HG02588 (cell line): ENCODE results near the gene CCNY.

ENCODE experiments used
- ATAC-seq: cut with Tn5 transposase; IDR thresholded peaks from one replicate; pipeline ENCODE4 v1.9.1; 2021; ENCODE audit warnings: mild to moderate bottlenecking, moderate library complexity; ENCODE audit not compliant: unreplicated experiment

CCNY gene

DNA sequence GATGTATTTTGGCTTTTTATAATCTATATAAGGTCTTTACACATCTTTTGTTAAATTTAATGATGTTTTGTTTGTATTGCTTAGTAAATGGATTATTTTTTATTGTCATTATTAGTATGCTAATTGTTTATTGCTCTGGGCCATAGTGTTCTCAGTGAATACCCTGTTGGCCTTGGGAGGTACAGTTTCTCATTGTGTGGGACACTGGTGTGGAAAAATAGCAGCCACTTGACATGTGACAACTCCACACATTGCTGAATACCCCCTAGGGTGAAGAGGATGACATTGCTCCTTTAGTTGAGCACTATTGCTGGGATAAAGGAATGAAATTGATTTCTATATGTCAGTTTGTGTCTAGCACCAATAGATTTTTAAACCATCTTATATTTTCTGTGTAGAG lies 130.9 kb downstream of the CCNY start:
- ATAC-seq, result no peak

DNA sequence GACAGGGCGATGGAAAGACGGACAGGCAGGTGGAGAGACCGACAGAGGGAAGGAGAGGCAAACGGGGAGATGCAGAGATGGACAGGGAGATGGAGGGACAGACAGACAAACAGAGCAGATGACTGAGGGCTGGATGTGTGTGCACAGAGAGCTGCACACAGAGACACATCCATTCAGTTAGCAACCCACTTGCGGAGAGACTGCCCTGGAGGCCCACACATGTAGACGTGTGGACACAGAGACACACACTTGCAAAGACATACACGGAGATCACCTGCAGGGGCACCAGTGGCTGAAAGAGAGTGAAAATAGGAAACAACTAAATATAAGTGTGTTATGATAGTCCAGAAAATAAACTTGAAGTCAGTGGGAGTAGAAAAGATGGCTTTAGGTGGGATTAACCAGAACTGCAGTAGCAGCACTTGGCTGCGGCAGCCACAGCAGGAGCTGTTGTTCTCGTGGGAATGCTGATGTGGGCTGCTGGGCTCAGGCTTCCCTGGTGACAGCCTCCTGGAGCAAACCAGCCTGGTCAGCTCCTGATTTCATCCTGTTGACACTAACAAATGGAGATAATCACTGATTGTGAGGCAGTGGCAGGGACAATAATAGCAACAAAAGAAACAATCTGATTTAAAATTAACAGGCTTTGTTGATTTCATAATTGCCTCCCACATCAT lies 134.1 kb downstream of the CCNY start:
- no peak for ATAC-seq

DNA sequence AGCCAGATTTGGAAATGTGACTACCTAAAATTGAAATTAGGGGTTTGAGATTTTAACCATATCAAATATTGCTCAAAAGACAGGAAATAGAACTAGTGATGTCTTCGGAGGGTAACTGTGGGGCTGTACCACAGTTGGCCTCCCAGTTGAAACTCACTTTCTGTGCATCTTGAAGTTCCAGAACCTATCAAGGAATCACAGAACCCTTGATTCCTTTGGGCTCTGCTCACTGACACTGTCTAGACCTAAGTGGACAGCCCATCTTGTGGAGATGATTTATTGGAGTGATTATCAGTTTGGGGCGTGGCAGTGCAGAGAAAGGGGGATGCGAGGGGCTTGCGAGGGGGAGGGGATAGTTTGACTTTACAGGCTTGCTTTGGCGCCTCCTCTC lies 134.6 kb downstream of the CCNY start:
- ATAC-seq, result no peak

DNA sequence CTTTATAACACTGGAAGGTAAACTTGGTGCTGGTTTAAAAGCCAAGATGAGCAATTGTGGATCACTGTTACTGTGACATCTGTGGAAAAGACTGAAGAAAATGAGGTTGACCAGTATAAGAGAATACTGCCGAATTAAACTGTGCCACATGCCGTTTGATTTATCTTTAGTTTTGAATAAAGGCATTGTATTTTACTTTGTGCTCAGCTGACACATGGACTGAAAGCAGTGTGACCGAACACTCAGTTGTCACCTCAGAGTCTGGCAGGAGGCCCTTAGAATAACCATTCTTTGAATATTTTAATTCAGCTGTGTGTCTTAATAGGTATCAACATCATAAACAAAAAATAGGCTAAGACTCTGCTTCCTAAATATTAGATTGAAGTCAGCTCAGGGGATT lies 135.1 kb downstream of the CCNY start:
- ATAC-seq, result no peak

DNA sequence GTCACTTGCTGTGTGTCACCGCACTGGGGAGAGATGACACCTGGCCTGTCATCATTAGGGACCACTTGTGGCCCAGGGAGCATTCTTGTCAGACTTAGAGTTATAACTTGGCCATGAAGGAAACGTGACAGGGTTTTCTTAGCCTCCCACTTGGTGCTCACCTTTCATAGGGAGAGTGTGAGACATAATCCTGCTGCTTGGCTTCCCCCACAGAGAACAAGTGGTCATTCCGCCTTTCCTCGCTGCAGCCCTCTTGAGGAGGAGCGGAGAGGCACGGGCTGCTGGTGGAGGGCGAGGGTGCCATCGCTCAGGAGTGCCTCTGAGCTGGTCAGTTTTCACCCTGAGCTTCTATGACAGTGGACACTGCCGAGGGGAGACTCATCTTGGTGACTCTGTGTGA lies 143.8 kb downstream of the CCNY start:
- ATAC-seq, result no peak

DNA sequence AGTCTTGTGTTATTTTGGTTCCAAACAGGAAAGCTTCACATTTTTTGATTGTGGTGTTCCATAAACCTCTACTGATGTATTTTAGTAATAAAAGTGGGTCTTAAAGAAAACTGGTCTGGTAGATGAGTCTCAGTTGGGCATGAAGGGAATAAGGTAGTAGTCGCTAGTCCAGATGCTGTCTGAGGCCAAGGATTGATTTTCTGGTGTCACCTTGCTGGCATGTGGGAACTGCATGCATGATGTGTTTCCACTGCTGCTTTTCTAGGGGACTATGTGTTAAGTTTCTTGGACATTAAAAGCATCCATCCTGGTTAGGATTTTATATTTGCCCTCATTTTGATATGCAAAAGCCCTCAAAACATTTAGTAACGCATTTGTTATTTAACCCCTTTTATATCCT lies 145.1 kb downstream of the CCNY start:
- no peak for ATAC-seq

DNA sequence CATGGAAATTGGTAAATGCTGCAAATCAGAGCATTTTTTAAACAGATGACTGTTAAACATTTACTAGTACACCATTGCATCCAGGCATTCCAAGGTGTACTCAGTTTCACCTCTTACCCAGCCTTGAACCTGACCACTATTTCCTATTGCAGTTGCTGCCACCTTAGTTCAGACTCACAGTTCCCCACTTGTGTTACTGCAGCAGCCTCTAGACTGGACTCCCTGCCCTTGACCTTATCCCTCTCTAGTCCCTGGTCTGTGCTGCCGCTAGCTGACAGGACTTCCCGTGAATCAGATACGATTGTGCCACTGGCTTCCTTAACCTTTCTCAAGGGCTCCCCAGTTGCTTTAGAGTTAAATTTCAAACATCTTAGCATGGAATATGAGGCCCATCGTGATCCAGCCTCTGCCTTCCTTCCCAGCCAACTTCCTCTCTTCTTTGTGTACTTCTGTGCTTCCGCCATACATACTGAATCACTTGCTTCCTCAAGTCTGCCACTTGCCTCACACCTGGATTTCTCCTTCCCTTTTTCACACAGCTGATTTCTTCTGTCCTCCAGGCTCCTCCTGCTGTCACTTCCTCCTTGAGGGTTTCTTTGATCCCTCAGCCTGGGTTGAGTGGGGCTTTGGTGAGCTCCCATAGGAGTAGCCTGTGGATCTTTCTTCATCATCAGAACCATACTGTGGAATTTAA lies 150.1 kb downstream of the CCNY start:
- no peak for ATAC-seq

DNA sequence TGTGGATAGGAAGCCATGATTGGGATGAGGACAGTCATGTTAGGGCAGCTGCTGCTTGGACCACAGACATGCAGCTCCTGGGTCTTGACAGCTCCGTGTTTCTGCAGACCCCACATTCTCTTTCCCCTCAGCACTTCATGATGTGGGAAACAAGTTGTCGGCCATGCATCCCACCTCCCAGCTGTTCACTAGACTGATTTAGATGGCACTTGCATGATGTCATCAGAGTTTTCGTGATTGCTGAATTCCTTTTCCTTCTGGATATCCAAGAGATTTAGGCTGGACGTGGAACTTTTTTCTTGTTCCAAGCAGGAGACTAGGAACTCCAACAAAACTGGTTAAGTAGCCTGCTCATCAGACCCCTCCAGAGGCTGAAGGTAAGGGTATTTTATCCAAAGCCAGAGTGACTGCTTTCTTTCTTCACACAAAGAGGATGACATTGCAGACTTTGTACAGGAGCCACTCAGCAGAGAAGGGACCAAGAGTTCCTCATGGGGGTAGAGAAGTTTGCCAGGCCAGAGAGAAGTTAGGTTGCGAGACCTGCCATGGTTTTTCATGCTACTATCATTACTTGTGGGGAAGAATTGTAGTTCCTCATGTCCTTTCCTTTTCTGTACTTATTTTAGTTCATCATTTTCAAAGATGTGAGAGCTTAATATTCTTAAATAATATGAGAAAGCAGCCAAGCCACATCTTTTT lies 151.2 kb downstream of the CCNY start:
- ATAC-seq, result no peak

DNA sequence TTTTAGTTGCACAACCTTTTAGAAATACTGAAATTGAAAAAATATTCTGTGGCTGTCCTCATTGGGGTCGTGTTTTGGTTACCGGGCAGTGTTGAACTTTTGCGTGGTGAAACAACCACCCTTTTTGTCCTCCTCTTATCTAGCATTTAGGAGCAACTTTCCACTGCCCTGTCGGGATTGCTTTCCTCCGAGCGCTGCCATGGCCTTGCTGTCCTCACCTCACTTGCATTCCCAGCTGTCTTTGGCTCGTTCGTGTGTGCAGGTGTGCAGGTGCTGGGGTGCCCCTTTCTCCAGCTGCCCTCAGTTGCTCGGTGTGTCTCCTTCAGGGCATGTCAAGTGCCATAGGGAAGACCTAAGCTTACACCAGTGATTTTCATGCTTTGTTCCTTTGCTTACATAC lies 151.9 kb downstream of the CCNY start:
- ATAC-seq, result no peak

DNA sequence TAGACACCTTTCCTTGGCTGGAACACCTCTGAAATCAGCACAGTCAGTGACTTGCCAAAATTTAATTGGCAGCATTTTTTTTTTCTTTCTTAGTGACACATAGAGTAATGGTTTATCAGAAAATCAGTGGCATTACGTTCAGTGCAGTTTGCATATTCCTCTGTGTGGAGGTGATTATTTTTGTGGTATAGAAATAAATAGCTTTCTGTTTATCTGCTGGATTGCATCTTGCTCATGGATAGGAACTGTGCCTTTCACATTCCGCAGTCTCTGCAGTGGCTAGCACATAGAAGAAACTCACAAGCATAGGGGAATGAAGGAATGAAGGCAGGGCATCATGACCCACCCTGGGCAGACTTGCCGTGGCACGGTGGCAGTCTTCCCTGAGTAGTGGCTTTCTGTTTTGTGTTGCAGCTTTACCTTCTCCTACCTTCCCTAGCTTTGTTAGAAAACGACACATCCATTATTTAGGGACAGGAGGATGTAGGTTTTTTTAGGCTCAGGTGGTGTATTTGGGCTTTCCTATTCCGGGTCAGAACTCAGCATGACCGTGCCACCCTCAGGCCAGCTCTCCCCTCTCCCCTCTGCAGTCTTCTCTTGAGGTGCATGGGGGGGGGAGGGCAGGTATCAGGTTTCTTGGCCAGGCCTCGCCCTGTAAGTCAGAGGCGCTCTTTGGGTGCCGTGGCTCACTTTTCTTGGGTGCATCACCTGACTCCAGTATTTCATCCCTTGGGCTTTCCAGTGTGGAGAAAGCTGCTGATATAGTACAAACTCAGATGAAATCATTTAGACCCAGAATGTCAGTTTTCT lies 156.3 kb downstream of the CCNY start:
- no peak for ATAC-seq

DNA sequence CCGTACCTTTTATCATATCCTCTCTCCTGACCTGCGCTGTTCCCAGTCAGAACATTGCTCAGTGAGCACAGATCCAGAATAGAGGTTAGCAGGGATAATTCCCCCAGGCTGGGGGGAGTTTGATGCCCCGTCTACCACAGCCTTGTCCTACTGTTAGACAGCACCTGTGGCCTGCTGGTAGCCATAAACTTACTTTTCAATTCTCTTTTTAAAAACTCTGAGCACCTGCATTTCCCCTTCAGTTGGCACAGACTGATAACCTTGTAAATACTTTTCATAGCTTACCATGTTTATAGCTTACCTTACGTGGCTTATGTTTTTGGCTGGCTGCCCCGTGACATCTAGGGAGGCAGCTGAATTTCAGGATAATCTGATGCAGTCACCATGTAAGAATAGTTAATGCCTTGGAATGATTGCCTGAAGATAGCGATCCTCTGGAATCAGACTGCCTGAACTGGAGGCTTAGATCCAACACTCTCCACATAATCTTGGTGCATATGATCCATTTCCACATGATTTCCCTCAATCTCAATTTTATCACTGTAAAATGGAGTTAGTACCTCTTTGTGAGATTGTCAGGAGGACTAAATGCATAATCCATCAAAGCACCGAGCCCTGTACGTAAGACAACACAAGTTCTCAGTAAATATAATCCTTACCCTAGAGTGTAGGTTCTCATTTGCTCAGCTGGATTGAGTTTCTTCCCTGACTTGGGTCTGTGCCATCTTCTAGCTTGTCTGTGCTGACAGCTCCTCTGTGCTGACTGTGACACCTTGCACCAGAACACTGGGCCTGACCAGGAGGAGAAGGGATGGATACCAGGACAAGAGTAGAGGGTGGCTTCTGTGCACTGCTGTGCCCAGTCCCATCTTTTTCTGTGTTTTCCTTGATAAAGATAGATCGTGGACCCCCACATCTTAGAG lies 157.1 kb downstream of the CCNY start:
- no peak for ATAC-seq

DNA sequence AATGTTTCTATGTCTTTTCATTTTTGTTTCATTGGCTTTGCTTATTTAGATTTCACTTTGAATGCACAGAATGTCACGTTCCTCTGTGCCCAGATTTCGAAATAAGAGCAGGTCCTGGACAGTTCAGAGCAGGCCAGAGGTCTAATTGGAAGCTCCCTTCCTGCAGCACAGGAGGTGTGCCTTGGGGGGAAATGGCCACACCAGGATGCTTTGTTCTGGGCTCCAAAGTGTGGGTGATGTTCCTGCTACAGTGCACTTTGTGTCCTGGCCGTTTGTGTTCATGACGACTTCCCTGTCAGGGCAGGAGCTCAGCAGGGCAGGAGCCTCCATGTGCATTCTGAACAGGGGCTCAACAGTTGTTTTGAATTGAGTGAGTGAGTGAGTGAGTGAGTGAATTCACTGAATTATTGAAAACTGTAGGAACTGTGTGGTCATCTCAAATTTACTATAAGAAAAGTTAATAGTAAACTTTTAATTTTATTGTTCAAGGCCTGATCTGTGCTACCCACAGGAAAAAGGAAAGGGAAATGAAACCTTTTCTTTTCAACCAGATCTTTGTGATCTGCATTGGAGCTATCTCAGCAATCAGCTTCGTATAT lies 159.3 kb downstream of the CCNY start:
- no peak for ATAC-seq

DNA sequence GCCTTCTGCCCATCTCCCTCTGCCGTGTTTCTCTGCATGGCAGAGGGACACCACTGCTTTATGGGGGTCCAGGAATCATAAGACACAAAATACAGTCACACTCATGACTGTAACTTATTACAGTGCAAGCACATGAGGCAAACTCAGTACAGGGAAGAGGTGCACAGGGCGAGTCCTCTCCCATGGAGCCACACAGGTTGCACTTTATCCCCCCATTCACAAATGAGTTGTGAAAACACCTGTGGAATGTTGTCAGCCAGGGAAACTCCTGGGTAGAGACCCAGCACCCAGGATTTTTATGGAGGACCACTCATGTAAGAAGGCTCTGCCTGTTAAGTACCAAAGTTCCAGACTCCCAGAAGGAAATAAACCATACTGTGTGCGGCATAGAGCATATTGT lies 161.6 kb downstream of the CCNY start:
- ATAC-seq, result no peak

DNA sequence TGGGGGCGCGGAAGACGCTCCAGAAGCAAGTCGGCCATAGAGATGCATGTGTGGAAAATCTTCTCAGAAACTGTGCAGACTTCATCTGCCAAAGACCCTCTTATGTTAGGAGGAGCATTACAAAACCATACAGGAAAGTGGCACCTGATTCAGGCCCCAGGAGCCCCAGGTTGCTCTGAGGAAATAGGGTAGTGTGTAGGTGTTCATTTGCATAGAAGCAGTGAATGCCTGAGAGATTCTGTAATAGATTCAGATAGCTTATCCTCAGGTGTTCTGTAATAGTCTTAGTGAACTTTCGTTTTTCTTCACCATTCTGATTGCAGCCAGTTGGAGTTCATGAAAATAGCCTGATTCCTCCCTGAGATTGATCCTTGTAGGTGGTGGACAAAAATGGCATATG lies 162.4 kb downstream of the CCNY start:
- peak; percentile 77 for ATAC-seq

DNA sequence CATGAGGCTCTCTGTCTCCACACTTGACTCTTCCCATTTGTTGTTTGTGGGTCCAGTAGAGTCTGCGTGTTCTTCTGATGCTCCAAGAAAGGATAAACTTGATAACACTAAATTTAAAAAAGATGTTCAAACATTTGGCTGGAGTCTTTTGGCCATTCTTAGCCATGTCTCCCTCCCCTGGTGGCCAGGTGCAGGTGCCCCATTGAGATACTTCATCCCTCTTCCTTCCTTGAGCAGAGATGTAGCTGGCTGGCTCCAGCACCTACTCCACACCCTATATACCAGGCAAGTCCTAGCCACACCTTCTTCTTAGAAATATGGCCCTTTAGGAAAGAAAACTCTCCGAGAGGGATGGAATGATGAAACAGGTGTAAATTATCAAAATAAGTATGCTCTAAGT lies 165.6 kb downstream of the CCNY start:
- ATAC-seq, result no peak

DNA sequence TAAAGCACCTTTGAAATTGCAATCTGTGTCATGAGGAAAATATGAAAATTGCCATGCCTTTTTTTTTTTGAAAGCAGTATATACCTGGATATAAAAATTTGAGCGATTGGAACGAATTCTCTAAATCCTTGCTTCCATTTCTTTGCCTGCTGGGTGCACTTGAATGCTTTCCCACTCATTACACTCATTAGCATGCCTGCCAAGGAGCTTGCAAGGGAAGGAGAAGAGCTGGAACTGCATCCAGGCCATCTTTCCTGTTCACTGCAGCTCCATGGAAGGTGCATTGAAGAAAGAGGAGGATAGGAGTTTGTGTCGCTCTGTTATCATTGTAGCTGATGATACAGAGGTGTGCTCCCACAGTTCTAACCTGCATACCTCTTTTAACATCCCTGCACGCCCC lies 166.4 kb downstream of the CCNY start:
- ATAC-seq, result no peak

DNA sequence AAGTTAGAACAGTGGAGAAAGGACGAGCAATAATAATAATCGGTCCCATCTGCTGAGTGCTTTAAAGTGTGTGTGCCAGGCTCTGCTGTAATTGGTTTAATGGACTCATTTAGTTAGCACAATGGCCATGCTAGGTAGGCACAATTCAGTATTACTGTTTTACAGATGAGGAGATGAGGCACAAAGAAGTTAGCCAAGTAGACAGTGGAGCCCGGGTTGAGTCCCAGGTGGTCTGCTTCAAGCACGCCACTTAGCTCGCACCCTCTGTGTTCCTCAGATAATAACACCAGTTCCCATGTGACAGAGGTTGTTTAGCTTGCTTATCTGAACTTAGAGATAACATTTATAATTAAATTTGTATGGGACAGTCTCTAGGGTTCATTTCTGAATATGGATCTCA lies 167.3 kb downstream of the CCNY start:
- ATAC-seq, result no peak

DNA sequence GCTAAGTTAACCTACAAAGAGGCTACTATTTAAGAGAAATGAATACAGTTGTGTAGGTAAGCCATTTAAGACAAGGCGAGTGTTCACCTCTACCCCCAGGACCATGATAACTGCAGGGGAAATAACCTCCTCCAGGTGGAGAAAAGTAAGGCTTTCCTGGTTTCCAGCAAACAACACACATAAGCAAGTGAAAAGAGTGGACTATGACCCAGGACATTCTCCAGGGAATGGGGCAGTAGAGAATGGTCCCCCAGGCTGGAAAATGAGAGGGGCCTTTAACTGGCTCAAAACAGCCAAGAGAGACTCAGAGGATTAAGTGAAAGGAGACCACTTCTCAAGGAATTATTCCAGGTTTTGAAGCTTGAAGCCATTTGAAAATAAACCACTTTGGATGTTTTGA lies 167.8 kb downstream of the CCNY start:
- no peak for ATAC-seq

DNA sequence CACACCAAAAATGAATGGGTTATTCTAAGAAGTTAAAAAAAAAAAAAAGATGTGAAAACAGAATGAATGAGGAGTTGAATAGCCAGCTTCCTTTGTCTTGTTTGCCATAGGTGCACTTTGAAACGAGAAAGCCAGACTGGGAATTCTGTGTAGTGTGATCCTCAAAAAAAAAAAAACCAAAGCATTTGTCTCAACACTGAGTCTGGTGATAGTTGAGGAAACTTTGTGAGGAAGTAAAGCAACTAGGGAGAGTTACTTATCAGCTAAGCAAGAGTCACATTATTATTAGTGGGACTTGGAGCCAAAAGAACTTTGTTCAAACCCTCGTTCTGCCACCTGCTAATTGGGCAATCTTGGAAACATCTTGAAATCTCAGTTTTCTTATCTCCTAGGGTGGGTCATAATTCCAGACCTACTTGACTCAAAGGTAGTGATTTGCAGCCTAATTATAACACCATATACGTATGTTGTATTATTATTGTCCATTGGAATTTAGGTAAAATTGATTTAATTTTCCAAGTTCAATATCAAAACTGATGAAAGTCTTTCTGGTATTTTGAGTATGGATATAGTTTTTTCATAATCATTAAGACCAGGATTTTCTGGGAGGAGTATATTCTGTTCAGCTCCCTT lies 169.0 kb downstream of the CCNY start:
- ATAC-seq, result no peak

DNA sequence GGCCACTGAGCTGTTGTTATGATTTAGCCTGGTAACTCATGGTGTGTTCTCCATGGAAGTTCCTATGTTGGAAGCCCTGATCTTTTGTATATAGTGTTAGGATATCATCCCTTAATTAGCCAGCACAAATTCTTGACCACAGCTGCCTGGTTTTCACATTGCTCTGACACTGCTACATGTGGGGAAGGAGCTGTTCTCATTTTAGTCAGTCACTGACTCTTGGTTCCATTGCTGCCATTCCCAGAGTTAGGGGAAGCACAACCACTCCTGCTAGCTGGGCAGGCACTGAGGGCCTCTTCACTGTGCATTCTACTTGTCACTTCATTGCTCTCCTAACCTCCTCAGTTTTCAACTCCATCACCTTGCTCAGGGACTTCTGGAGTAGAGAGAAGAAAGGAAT lies 170.4 kb downstream of the CCNY start:
- no peak for ATAC-seq
